Bronchial epithelial cell (primary cell): ENCODE results near the gene DUT. TPM values are rescaled to one million over a fixed set of nuclear protein-coding genes. Genes with fewer than 3 reads are reported as not detected.

ENCODE experiments used
- DNase-seq: peaks from one replicate; pipeline ENCODE4 v3.0.0-alpha.2; 2010; ENCODE audit warnings: low read depth
- FAIRE-seq: peaks from 2 replicates; lab custom pipeline; 2011; peaks lifted over from hg19 to GRCh38; lab: Jason Lieb, UNC
- H3K27me3 ChIP-seq: 2 replicates; pipeline ENCODE4 v1.5.1; 2011; ENCODE audit warnings: low read length; ENCODE audit not compliant: control insufficient read depth, insufficient read depth
- H3K36me3 ChIP-seq: 2 replicates; pipeline ENCODE4 v1.5.1; 2011; ENCODE audit warnings: low read length; ENCODE audit not compliant: control insufficient read depth, insufficient read depth
- H3K4me3 ChIP-seq: 2 replicates; pipeline ENCODE4 v1.5.1; 2011; ENCODE audit warnings: mild to moderate bottlenecking, low read depth, low read length, control low read depth
- CTCF ChIP-seq: IDR thresholded peaks from 2 replicates; pipeline ENCODE4 v1.5.1; 2011; ENCODE audit warnings: mild to moderate bottlenecking, moderate library complexity, low read length, control low read depth, inconsistent platforms; ENCODE audit not compliant: insufficient read depth, severe bottlenecking
- total RNA-seq: library from RNA; depleted of rRNA; stranded (reverse); fragments of >200 nt; gene quantifications from 2 replicates; pipeline ENCODE4 v1.2.1, GENCODE V29; 2014

Gene DUT
- total RNA-seq: 25.5 and 30.8 TPM in 2 replicates

GRCh38 chr15:48330855-48331795 lies at the start of gene DUT:
DUT (plus strand) TSS chr15:48331429; CDS start chr15:48331516, 87 bp downstream.
- Histone ChIP-seq H3K27me3 (no peaks in the 10 kb centered on the region), H3K4me3 (peak within 1 kb of the TSS; percentile 93), H3K36me3 (peaks cover 2% of the 10 kb centered on the region)
- no peak for FAIRE-seq
- peak; percentile 52 for DNase-seq
- no peak for TF ChIP-seq CTCF

- H3K36me3 ChIP-seq: no peaks in the 10 kb centered on the region
- TF ChIP-seq CTCF: no peak
- FAIRE-seq (no peak), DNase-seq (no peak)
- no peak overlapping the region for H3K4me3 ChIP-seq
- no peaks in the 10 kb centered on the region for H3K27me3 ChIP-seq
Measured at GRCh38 chr15:48281674-48282073, 49.6 kb upstream of the DUT start.

GRCh38 chr15:48282216-48282615 lies 49.0 kb upstream of the DUT start:
- no peaks in the 10 kb centered on the region for H3K36me3 ChIP-seq
- TF ChIP-seq CTCF: no peak
- DNase-seq (no peak), FAIRE-seq (no peak)
- H3K27me3 ChIP-seq: no peaks in the 10 kb centered on the region
- H3K4me3 ChIP-seq: no peak overlapping the region

GRCh38 chr15:48283396-48284145 lies 47.7 kb upstream of the DUT start:
- TF ChIP-seq CTCF: no peak
- FAIRE-seq: no peak
- H3K36me3 ChIP-seq: no peaks in the 10 kb centered on the region
- no peaks in the 10 kb centered on the region for H3K27me3 ChIP-seq
- H3K4me3 ChIP-seq: no peak overlapping the region
- DNase-seq: no peak

- no peak overlapping the region for H3K4me3 ChIP-seq
- H3K36me3 ChIP-seq: no peaks in the 10 kb centered on the region
- DNase-seq: peak; percentile 78
- peak; percentile 65 for TF ChIP-seq CTCF
- no peaks in the 10 kb centered on the region for H3K27me3 ChIP-seq
- peak; percentile 52 for FAIRE-seq
Measured at GRCh38 chr15:48285329-48286214, 45.7 kb upstream of the DUT start.
